RWPE2 (cell line): ENCODE measurements around the gene NES.

Experiments
- ATAC-seq: fragments of 200-7000 bp; cut with Tn5 transposase; 3 replicates; pipeline ENCODE4 v1.9.1; 2021; ENCODE audit warnings: low read depth
- DNase-seq: peaks from one replicate; pipeline ENCODE4 v3.0.0-alpha.2; 2020; ENCODE audit warnings: low spot score
- H3K27ac ChIP-seq: fragments of 450-650 bp; 2 replicates; pipeline ENCODE4 v1.5.1; 2017; ENCODE audit warnings: mild to moderate bottlenecking; ENCODE audit not compliant: poor library complexity, severe bottlenecking
- H3K27me3 ChIP-seq: fragments of 250-450 bp; sonication (Bioruptor Pico); 2 replicates; pipeline ENCODE4 v1.5.1; 2021; ENCODE audit warnings: mild to moderate bottlenecking, moderate library complexity; ENCODE audit not compliant: insufficient read depth, poor library complexity, severe bottlenecking
- H3K36me3 ChIP-seq: fragments of 250-450 bp; sonication (Bioruptor Pico); 2 replicates; pipeline ENCODE4 v1.5.1; 2020; ENCODE audit warnings: low read depth, mild to moderate bottlenecking, moderate library complexity
- H3K4me1 ChIP-seq: fragments of 250-450 bp; sonication (Bioruptor Pico); 2 replicates; pipeline ENCODE4 v1.5.1; 2021; ENCODE audit warnings: mild to moderate bottlenecking, moderate library complexity; ENCODE audit not compliant: insufficient read depth, poor library complexity, severe bottlenecking
- H3K4me3 ChIP-seq: fragments of 250-450 bp; sonication (Bioruptor Pico); 2 replicates; pipeline ENCODE4 v1.5.1; 2021; ENCODE audit warnings: mild to moderate bottlenecking, moderate library complexity; ENCODE audit not compliant: severe bottlenecking
- H3K9me3 ChIP-seq: fragments of 250-450 bp; sonication (Bioruptor Pico); 2 replicates; pipeline ENCODE4 v1.5.1; 2021; ENCODE audit warnings: mild to moderate bottlenecking, moderate library complexity; ENCODE audit not compliant: severe bottlenecking
- TF ChIP-seq, protein P1 (sequence below): fragments of 450-650 bp; IDR thresholded peaks from one replicate; pipeline ENCODE4 v1.5.1; 2017; ENCODE audit warnings: mild to moderate bottlenecking, moderate library complexity; ENCODE audit not compliant: poor library complexity, severe bottlenecking

NES gene

DNA sequence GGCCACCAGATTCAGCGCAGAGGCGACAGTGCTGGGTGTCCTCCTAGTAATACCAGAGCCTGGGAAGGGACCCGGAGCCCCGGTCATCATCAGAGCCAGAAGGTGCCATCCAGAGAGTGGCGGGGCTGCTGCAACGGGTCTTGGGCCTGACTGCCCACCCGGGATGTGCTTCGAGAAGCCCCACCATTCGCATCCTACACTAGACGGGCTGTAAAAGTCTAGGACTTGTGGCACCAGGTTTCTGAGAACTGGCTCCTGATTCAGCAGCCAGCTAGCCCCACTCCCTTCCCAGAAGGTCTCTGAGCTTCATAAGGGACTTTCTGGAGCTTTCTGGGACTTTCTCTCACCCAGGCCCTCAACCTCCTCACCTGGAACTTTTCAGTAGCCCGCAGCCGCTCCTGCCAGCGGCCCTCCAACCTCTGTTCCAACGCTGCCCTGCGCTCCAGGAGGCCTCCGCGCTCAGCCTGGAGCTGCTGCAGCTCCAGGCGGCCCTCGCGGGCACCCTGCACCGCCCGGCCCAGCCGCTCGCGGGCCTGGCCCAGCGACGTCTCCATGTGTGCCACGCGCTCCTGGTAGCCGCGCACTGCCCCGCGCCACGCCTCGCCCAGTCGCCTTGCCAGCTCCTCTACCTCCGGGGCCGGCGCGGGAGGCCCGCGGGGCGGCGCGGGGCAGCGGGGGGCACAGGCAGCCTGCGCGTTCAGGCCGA, 940 bp downstream of the NES start:
- TF ChIP-seq, protein P1, sequence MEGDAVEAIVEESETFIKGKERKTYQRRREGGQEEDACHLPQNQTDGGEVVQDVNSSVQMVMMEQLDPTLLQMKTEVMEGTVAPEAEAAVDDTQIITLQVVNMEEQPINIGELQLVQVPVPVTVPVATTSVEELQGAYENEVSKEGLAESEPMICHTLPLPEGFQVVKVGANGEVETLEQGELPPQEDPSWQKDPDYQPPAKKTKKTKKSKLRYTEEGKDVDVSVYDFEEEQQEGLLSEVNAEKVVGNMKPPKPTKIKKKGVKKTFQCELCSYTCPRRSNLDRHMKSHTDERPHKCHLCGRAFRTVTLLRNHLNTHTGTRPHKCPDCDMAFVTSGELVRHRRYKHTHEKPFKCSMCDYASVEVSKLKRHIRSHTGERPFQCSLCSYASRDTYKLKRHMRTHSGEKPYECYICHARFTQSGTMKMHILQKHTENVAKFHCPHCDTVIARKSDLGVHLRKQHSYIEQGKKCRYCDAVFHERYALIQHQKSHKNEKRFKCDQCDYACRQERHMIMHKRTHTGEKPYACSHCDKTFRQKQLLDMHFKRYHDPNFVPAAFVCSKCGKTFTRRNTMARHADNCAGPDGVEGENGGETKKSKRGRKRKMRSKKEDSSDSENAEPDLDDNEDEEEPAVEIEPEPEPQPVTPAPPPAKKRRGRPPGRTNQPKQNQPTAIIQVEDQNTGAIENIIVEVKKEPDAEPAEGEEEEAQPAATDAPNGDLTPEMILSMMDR = no peak
- no peaks in the 10 kb centered on the region for H3K36me3 ChIP-seq
- ATAC-seq = no peak
- DNase-seq = no peak
- H3K4me1 ChIP-seq = peaks cover 6% of the 10 kb centered on the region
- H3K27ac ChIP-seq = no peak overlapping the region
- no peak overlapping the region for H3K4me3 ChIP-seq
- no peaks in the 10 kb centered on the region for H3K9me3 ChIP-seq
- peaks cover 30% of the 10 kb centered on the region for H3K27me3 ChIP-seq

DNA sequence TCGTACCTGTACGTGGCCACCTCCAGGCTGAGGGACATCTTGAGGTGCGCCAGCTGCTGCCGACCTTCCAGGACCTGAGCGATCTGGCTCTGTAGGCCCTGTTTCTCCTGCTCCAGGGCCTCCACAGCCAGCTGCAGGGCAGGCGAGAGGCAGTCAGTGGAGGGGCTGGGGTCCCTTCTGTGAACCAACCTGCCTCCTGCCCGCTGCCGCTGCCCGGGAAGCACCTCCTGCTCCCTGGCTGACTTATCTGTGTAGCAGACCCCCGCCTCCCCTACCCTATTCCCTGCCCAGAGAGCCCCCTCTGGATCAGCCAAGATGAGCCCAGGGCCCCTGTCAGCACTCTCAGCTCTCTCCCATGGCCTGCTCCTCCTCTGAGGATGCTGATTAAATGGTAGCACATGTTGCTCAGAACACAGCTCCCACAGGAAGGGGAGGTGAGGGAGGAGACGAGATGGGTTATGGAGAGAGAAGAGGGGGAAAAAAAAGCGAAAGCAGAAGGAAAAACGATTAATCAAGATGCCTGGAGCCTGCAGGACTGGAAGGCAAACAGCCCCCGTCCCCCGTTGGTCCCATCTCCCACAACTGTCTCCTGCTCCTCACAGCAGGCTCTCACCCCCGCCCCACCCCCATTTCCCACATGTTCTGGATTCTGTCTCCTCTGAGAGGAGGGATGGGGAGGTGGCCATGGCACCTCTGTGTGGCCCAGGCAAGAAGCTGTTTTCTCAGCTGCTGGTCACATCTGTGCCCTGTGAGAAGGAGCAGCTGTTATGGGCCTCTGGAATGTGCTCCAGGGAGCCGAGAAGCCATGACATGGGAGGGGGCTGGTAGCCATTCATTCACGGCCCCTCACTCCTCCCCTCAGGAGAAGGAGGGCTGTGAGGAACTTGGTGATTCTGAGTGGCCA, 1.7 kb downstream of the NES start:
- DNase-seq (no peak), ATAC-seq (no peak)
- TF ChIP-seq, protein P1 = no peak
- Histone ChIP-seq H3K27me3 (peaks cover 30% of the 10 kb centered on the region), H3K4me3 (no peak overlapping the region), H3K36me3 (no peaks in the 10 kb centered on the region), H3K27ac (no peak overlapping the region), H3K9me3 (no peaks in the 10 kb centered on the region), H3K4me1 (peaks cover 6% of the 10 kb centered on the region)

DNA sequence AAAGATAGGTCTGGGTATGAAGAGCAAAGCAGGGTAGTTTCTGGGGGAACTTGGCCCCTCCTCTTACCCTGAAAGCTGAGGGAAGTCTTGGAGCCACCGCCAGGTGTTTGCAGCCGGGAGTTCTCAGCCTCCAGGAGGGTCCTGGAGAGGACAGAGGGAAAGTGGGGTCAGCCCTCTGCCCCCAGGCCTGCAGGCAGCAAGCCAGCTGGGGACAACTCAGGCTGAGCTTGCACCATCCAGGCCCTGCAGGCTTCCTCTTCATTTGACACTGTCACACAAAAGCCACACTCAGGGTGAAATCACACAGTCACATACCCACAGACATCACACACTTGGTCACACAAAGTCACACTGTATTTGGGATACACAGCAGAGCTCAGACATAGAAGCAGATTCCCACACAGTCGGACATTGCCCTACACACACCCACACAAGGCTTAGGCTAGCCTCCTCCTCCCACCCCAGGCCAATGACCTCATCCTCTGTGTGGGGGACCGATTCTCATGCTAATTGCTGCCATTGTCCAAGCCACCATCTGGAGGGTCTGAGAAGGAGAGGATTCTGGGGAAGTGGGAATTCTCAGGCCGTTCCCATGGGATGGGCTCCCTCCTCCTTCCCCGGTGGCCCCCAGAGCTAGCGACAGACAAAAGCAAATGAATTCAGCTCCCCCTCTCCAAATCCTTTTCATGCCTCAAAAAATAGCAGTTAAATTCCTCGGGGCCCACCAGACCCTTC, 3.7 kb downstream of the NES start:
- H3K4me3 ChIP-seq = no peak overlapping the region
- H3K27me3 ChIP-seq = peaks cover 20% of the 10 kb centered on the region
- H3K9me3 ChIP-seq = no peaks in the 10 kb centered on the region
- no peak for ATAC-seq
- H3K4me1 ChIP-seq = peaks cover 6% of the 10 kb centered on the region
- TF ChIP-seq, protein P1 = no peak
- H3K27ac ChIP-seq = no peak overlapping the region
- DNase-seq = no peak
- H3K36me3 ChIP-seq = no peaks in the 10 kb centered on the region

DNA sequence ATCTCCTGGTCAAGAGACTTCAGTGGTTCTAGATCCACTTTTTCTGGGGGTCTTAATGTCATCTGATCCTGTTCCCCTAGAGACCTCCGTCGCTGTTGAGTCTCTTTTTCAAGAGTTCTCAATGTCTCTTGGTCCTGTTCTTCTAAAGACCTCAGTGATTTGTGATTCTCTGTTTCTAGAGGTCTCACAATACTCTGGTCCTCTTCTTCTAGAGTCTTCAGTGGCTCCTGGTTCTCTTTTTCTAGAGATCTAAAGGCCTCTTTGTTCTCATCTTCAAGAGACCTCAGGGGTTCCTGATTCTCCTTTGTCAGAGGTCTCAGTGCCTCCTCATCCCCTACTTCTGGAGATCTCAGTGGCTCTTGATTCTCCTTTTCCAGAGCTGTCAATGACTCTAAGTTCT, 5.4 kb downstream of the NES start:
- Histone ChIP-seq H3K9me3 (no peaks in the 10 kb centered on the region), H3K27ac (no peak overlapping the region), H3K27me3 (peaks cover 7% of the 10 kb centered on the region), H3K36me3 (no peaks in the 10 kb centered on the region), H3K4me3 (no peak overlapping the region), H3K4me1 (no peaks in the 10 kb centered on the region)
- ATAC-seq (no peak), DNase-seq (no peak)
- TF ChIP-seq, protein P1 = no peak
